Tibial nerve (tissue), 3 donors: Measurements from ENCODE around the gene CACNG3.

Experiments used
- POLR2A ChIP-seq, 2 donors: fragments of 450-650 bp; IDR thresholded peaks; one replicate each; pipeline ENCODE4 v1.6.1; 2017; ENCODE audit warnings: antibody characterized with exemption in 2 of 2, mild to moderate bottlenecking in 2 of 2, moderate library complexity in 2 of 2
- TF ChIP-seq, protein P1 (sequence below), 5 experiments: fragments of 200-600 bp in 3 of 5; fragments of 450-650 bp in 2 of 5; sonication (generic) in 3 of 5; IDR thresholded peaks; one replicate each; pipeline ENCODE4 v1.5.1; 2016 to 2019; ENCODE audit warnings: antibody characterized with exemption in 5 of 5, mild to moderate bottlenecking in 3 of 5, moderate library complexity in 2 of 5

DNA sequence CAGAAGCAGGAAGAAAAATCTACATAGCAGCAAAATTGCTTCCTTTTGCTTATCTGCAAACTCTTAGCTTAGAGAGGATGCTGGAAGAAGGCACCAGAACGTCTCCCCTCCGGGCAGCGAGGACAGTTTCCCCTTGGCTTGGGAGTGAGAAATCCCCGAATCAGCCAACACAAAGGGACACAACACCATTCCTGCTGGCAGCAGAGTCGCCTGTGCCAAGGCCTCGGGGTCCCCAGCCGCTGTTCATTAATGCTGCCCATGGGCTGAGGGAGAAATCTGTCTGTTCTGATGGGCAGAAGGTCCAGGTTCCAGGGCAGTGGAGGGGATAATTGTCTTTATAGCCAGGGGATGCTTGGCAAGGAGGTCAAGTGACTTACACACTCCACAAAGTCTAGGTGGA, 38.0 kb downstream of the CACNG3 start:
- no peak for TF ChIP-seq POLR2A (IDR thresholded peaks at IDR 0.05)
- TF ChIP-seq, protein P1, sequence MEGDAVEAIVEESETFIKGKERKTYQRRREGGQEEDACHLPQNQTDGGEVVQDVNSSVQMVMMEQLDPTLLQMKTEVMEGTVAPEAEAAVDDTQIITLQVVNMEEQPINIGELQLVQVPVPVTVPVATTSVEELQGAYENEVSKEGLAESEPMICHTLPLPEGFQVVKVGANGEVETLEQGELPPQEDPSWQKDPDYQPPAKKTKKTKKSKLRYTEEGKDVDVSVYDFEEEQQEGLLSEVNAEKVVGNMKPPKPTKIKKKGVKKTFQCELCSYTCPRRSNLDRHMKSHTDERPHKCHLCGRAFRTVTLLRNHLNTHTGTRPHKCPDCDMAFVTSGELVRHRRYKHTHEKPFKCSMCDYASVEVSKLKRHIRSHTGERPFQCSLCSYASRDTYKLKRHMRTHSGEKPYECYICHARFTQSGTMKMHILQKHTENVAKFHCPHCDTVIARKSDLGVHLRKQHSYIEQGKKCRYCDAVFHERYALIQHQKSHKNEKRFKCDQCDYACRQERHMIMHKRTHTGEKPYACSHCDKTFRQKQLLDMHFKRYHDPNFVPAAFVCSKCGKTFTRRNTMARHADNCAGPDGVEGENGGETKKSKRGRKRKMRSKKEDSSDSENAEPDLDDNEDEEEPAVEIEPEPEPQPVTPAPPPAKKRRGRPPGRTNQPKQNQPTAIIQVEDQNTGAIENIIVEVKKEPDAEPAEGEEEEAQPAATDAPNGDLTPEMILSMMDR (IDR thresholded peaks at IDR 0.05): no peak
